Cardiac muscle cell (in vitro differentiated cells and primary cell): ENCODE data around the gene RAB40B. TPM values are rescaled to one million over a fixed set of nuclear protein-coding genes. Genes with fewer than 3 reads are reported as not detected.
A peak's percentile ranks its signal among the peaks of the same experiment; 100 is the strongest.

ENCODE experiments used
- DNase-seq, 2 donors: peaks; one replicate each; pipeline versions ENCODE4 v3.0.0 to v3.0.0-alpha.2; 2010 to 2017; ENCODE audit warnings: low read depth in 1 of 2, low spot score in 1 of 2
- H3K27ac ChIP-seq: fragments of 200-600 bp; sonication (generic); 2 replicates; pipeline ENCODE4 v1.5.1; 2016
- H3K27me3 ChIP-seq: fragments of 200-600 bp; sonication (generic); 2 replicates; pipeline ENCODE4 v1.6.0; 2016; ENCODE audit warnings: control low read depth
- H3K36me3 ChIP-seq: fragments of 200-600 bp; sonication (generic); 2 replicates; pipeline ENCODE4 v1.5.1; 2016; ENCODE audit warnings: control low read depth
- H3K4me1 ChIP-seq: fragments of 200-600 bp; sonication (generic); 2 replicates; pipeline ENCODE4 v1.8.1; 2017; ENCODE audit warnings: low read depth, mild to moderate bottlenecking, mixed run types
- H3K4me3 ChIP-seq: fragments of 200-600 bp; sonication (generic); 2 replicates; pipeline ENCODE4 v1.5.1; 2016; ENCODE audit warnings: mild to moderate bottlenecking
- H3K9me3 ChIP-seq: fragments of 200-600 bp; sonication (generic); 2 replicates; pipeline ENCODE4 v1.5.1; 2017; ENCODE audit warnings: low read depth, mild to moderate bottlenecking, control low read depth
- polyA plus RNA-seq: library from polyadenylated mRNA; unstranded; fragments of >200 nt; fragmentation: Nextera tagmentation; extraction: Ambion mirVana; gene quantifications from 2 replicates; pipeline ENCODE4 v1.2.1, GENCODE V29; 2016
- total RNA-seq: library from RNA; depleted of rRNA; stranded (reverse); fragments of >200 nt; gene quantifications from 2 replicates; pipeline ENCODE4 v1.2.3, GENCODE V29; 2016
- TF ChIP-seq, protein P1 (sequence below): IDR thresholded peaks from 2 replicates; pipeline ENCODE4 v1.5.1; 2012; ENCODE audit warnings: low read depth, mild to moderate bottlenecking, low read length

RAB40B gene
- total and polyA plus RNA-seq, 2 experiments from 2014 or later, result 28.9 to 29.7 TPM

DNA sequence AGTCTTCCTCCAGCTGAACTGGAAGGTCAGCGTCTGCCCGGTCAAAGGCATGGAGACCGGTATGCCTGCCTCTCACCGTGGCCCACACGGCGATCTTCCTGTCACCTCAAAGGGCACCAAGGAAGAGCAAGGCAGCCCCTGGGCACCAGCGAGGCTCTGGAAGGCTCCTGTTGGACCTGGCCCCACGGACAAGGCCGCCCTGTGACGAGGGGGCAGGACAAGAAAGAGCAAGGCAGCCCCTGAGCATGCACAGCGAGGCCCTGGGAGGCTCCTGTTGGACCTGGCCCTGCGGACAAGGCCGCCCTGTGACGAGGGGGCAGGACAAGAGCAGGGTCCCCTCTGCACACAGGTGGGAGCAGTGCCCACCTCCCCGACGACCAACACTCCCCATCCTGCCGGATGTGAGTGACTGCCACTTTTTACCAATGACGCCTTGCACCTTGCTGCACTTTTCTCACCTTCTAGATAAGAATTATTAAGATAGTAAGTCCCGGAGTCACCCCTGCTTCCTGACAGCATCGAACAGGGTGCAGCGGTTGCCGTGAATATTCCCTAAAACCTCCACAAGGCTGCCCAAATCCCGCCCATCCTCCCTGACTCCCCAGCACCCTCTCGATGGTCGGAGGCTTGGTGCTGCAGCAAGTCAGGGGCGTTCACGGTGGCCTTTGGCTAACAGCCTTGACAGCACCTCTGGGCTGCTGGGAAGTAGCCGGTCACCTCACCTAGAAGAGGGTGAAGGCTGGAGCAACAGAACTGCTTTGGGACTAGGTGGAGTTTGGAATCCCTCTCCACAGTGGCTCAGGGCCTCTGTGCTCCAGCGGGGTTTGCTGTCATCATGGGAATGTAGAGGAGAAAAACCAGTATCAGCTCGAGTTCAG lies 44.6 kb downstream of the RAB40B start:
- no peaks in the 10 kb centered on the region for H3K4me1 ChIP-seq
- no peak for DNase-seq
- TF ChIP-seq, protein P1, sequence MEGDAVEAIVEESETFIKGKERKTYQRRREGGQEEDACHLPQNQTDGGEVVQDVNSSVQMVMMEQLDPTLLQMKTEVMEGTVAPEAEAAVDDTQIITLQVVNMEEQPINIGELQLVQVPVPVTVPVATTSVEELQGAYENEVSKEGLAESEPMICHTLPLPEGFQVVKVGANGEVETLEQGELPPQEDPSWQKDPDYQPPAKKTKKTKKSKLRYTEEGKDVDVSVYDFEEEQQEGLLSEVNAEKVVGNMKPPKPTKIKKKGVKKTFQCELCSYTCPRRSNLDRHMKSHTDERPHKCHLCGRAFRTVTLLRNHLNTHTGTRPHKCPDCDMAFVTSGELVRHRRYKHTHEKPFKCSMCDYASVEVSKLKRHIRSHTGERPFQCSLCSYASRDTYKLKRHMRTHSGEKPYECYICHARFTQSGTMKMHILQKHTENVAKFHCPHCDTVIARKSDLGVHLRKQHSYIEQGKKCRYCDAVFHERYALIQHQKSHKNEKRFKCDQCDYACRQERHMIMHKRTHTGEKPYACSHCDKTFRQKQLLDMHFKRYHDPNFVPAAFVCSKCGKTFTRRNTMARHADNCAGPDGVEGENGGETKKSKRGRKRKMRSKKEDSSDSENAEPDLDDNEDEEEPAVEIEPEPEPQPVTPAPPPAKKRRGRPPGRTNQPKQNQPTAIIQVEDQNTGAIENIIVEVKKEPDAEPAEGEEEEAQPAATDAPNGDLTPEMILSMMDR, result no peak
- H3K27ac ChIP-seq, result no peak overlapping the region
- no peaks in the 10 kb centered on the region for H3K36me3 ChIP-seq
- H3K9me3 ChIP-seq, result no peaks in the 10 kb centered on the region
- H3K4me3 ChIP-seq, result no peak overlapping the region
- no peaks in the 10 kb centered on the region for H3K27me3 ChIP-seq

DNA sequence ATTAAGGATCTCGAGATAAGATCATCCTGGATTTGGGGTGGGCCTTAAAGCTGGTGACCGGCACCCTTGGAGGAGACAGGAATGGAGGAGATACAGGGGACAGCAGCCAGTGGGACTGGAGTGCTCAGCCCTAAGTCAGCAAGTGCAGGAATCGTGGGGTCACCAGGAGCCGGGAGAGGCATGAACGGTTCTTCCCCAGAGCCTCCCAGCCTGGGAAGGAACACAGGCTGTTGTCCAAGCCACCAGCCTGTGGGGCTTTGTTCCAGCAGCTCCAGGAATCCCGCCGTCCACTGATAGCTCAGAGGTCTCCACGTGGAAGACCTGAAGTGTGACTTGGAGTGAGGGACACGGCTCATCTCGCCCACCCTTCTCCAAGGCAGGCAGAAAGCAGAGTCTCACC lies 47.8 kb downstream of the RAB40B start:
- Histone ChIP-seq H3K27ac (no peak overlapping the region), H3K4me1 (peaks cover 6% of the 10 kb centered on the region), H3K36me3 (no peaks in the 10 kb centered on the region), H3K9me3 (no peaks in the 10 kb centered on the region), H3K4me3 (no peak overlapping the region), H3K27me3 (no peaks in the 10 kb centered on the region)
- TF ChIP-seq, protein P1, result no peak
- DNase-seq, result no peak

DNA sequence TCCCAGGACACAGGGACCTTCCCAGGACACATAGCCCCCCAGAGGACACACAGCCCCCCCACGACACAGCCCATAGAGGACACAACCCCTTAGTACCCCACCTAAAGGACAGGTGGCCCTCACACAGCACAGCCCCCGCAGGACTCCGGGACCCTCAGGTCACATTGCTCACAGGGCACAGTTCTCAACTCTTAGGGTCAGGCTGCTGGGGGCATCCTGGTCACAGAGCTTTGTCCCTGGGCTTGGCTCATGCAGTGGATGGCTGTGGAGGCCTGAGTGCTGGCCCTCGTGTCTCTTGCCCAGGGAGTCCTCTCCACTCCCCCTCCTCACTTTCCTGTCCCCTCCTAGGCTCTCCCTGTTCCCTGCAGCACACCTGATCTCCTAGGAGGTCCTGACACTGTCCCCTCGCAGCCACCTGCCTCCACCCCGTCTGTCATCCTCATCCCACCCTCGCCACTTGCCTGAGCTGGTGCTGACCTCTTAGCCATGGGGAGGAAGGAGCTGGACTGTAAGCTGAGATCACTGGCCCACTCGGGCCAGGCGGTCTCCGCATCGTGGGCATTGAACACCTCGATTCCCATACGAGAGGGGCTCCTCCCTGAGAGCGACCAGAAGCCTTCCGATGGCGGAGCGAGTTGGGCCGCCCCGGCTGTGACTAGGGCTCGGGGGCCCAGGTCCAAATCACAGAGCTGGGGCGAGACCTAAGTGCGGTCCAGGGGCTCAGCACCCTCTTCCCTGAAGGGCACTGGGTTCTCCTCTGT lies 48.8 kb downstream of the RAB40B start:
- TF ChIP-seq, protein P1, result no peak
- no peak for DNase-seq
- Histone ChIP-seq H3K4me1 (peaks cover 6% of the 10 kb centered on the region), H3K9me3 (no peaks in the 10 kb centered on the region), H3K36me3 (no peaks in the 10 kb centered on the region), H3K27ac (peak overlapping the region; percentile 34), H3K27me3 (no peaks in the 10 kb centered on the region), H3K4me3 (no peak overlapping the region)

DNA sequence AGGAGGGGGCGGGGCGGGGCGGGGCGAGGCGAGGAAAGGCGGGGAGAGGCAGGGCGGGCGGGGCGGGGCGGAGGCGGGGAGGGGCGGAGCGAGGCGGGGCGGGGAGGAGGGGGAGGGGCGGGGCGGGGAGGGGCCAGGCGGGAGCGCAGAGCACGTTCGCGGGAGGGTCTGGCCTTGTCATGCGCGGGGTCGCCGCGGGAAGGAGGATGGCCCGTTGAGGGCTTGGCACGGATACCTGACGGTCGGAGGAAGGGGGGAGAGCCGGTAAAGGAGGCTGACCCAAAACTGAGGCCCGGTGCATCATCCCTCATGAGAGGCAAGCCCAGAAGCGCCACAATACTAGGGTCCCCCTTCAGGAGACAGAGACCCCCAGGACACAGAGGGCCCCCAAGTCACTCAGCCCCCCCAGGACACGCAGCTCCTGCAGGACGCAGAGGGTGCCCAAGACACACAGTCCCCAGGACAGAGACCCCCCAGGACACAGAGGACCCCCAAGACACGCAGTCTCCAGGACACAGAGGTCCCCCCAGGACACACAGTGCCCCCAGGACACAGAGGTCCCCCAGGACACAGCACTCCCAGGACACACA lies 49.7 kb downstream of the RAB40B start:
- Histone ChIP-seq H3K4me1 (peaks cover 6% of the 10 kb centered on the region), H3K27ac (no peak overlapping the region), H3K4me3 (no peak overlapping the region), H3K36me3 (peaks cover 7% of the 10 kb centered on the region), H3K9me3 (no peaks in the 10 kb centered on the region), H3K27me3 (no peaks in the 10 kb centered on the region)
- TF ChIP-seq, protein P1, result no peak
- DNase-seq, result peak in 1 of 2 donors; percentile 52

DNA sequence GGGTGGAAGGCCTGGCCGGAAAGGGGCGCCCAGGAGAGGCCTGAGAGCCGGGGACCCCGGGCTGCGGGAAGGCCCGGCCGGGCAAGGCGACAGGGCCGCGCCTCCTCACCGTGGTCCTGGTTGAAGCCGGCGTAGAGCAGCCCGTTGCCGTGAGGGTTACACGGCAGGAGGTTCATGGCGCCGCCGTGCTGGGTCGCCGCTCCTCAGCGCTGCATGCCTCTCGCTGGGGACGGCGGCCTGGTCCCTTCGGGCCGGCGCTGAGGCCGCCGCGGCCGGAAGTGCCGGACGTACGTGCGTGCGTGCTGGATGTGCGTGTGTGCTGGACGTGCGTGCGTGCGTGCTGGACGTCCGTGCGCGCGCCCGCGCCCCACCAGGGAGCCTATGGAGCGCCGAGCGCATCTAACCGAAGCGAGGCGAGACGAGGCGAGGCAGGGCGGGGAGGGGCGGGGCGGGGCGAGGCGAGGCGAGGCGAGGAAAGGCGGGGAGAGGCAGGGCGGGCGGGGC lies 50.3 kb downstream of the RAB40B start, which contains the start of gene WDR45B:
TSS of gene WDR45B (minus strand) at position 280 of the 504 bp plus-strand sequence. CDS start at position 176, 104 bp downstream.
- Histone ChIP-seq H3K9me3 (no peaks in the 10 kb centered on the region), H3K4me1 (peaks cover 6% of the 10 kb centered on the region), H3K27ac (peak within 1 kb of the TSS; percentile 97), H3K27me3 (no peaks in the 10 kb centered on the region), H3K36me3 (peaks cover 12% of the 10 kb centered on the region), H3K4me3 (peak within 1 kb of the TSS; percentile 92)
- TF ChIP-seq, protein P1, result no peak
- DNase-seq, result peak; percentile 97 to 99
